22Rv1 (cell line): ENCODE measurements around the gene NOXA1.

Experiments used
- CTCF ChIP-seq: fragments of 450-650 bp; IDR thresholded peaks from 2 replicates; pipeline ENCODE4 v1.5.1; 2017; ENCODE audit warnings: mild to moderate bottlenecking
- ZFX ChIP-seq: fragments of 450-650 bp; IDR thresholded peaks from 2 replicates; pipeline ENCODE4 v1.6.1; 2017; ENCODE audit warnings: antibody characterized with exemption, borderline replicate concordance

GRCh38 chr9:137404961-137405567, 18.1 kb upstream of the NOXA1 start:
- no peak for TF ChIP-seq CTCF
- no peak for TF ChIP-seq ZFX
